22Rv1 (cell line): ENCODE measurements around the gene ASTN2.

Experiments
- H3K27ac ChIP-seq: fragments of 450-650 bp; 2 replicates; pipeline ENCODE4 v1.5.1; 2017
- CTCF ChIP-seq: fragments of 450-650 bp; IDR thresholded peaks from 2 replicates; pipeline ENCODE4 v1.5.1; 2017; ENCODE audit warnings: mild to moderate bottlenecking
- ZFX ChIP-seq: fragments of 450-650 bp; IDR thresholded peaks from 2 replicates; pipeline ENCODE4 v1.6.1; 2017; ENCODE audit warnings: antibody characterized with exemption, borderline replicate concordance

ASTN2 gene

GRCh38 chr9:117368684-117369230, 46.1 kb downstream of the ASTN2 start:
- no peak for TF ChIP-seq ZFX
- TF ChIP-seq CTCF, result no peak
- no peak overlapping the region for H3K27ac ChIP-seq

- TF ChIP-seq ZFX, result no peak
- no peak for TF ChIP-seq CTCF
- H3K27ac ChIP-seq, result no peak overlapping the region
These were observed 49.4 kb downstream of the ASTN2 start for GRCh38 chr9:117365438-117365837.

GRCh38 chr9:117363006-117363405, 51.9 kb downstream of the ASTN2 start:
- no peak overlapping the region for H3K27ac ChIP-seq
- TF ChIP-seq ZFX (no peak), CTCF (no peak)

GRCh38 chr9:117359910-117360309, 54.9 kb downstream of the ASTN2 start:
- TF ChIP-seq ZFX (no peak), CTCF (no peak)
- no peak overlapping the region for H3K27ac ChIP-seq

- H3K27ac ChIP-seq, result no peak overlapping the region
These were observed 59.3 kb downstream of the ASTN2 start for GRCh38 chr9:117355542-117355941.

GRCh38 chr9:117354997-117355396, 59.9 kb downstream of the ASTN2 start:
- H3K27ac ChIP-seq, result no peak overlapping the region
- TF ChIP-seq CTCF, result no peak
- TF ChIP-seq ZFX, result no peak

More at GRCh38 chr9:117355542-117355941, 59.3 kb downstream of the ASTN2 start:
- TF ChIP-seq ZFX (no peak), CTCF (no peak)

- no peak for TF ChIP-seq CTCF
- TF ChIP-seq ZFX, result no peak
- no peak overlapping the region for H3K27ac ChIP-seq
These were observed 60.5 kb downstream of the ASTN2 start for GRCh38 chr9:117354244-117354847.
